ENCODE results near the gene EFCAB14.

GRCh38 chr1:46760558-46761166 is 41.7 kb upstream of the EFCAB14 start:
- TF ChIP-seq EZH2 (IDR thresholded peaks at IDR 0.05; ENCODE audit: low read depth) (no peak), CTCF (conservative IDR thresholded peaks at IDR 0.05) (no peak)

Data from PC-9 (cell line).